SK-N-SH (cell line): ENCODE measurements around the gene N4BP2L2. TPM values are rescaled to one million over a fixed set of nuclear protein-coding genes. Genes with fewer than 3 reads are reported as not detected.

ENCODE experiments used
- CTCF ChIA-PET: fragments of 300-600, 350-600 bp; formaldehyde crosslinking; extraction: SDS; loops from one replicate; lab custom pipeline; 2021; lab: Yijun Ruan, JAX
- POLR2A ChIA-PET: fragments of 350-600 bp; sonication (Branson Sonifier 250); formaldehyde crosslinking; extraction: SDS; loops from one replicate; lab custom pipeline; 2020; ENCODE audit warnings: antibody characterized with exemption, inconsistent platforms; lab: Yijun Ruan, JAX
- DNase-seq: peaks from one replicate; pipeline ENCODE4 v3.0.0; 2012
- H2AFZ ChIP-seq: fragments of 200-600 bp; sonication (generic); 2 replicates; pipeline ENCODE4 v1.8.1; 2016; ENCODE audit warnings: antibody characterized with exemption, mild to moderate bottlenecking, low read depth
- H3F3A ChIP-seq: fragments of 200-600 bp; sonication (generic); replicated peaks from 2 replicates; pipeline ENCODE3; 2016; ENCODE audit warnings: antibody characterized with exemption, mild to moderate bottlenecking; ENCODE audit not compliant: insufficient read depth
- H3K27ac ChIP-seq, 2 experiments: fragments of 200-500 bp in 1 of 2; fragments of 200-600 bp in 1 of 2; sonication (Bioruptor generic) in 1 of 2; sonication (generic), shearing (Covaris generic) in 1 of 2; 2 replicates each; pipeline versions ENCODE4 v1.5.1 to v1.6.1; 2014 to 2016; ENCODE audit warnings: low read depth in 2 of 2, inconsistent platforms in 1 of 2, low read length in 1 of 2, mild to moderate bottlenecking in 1 of 2, mixed read lengths in 1 of 2
- H3K27me3 ChIP-seq: fragments of 200-600 bp; sonication (generic), shearing (Covaris generic); 2 replicates; pipeline ENCODE4 v1.6.1; 2016; ENCODE audit warnings: mixed run types; ENCODE audit not compliant: insufficient read depth
- H3K36me3 ChIP-seq, 2 experiments: fragments of 200-500 bp in 1 of 2; fragments of 200-600 bp in 1 of 2; sonication (Bioruptor generic) in 1 of 2; sonication (generic) in 1 of 2; replicated peaks in 1 of 2; 2 replicates each; pipeline versions ENCODE3 to v1.5.1; 2014 to 2016; ENCODE audit warnings: low read length in 1 of 2, mild to moderate bottlenecking in 1 of 2; ENCODE audit not compliant: insufficient read depth in 2 of 2, control insufficient read depth in 1 of 2
- H3K4me1 ChIP-seq, 2 experiments: fragments of 200-500 bp in 1 of 2; fragments of 200-600 bp in 1 of 2; sonication (Bioruptor generic) in 1 of 2; sonication (generic), shearing (Covaris generic) in 1 of 2; 2 replicates each; pipeline versions ENCODE4 v1.5.1 to v1.6.1; 2014 to 2016; ENCODE audit warnings: low read depth in 1 of 2, low read length in 1 of 2, mixed run types in 1 of 2; ENCODE audit not compliant: insufficient read depth in 2 of 2, control insufficient read depth in 1 of 2
- H3K4me2 ChIP-seq: fragments of 200-600 bp; sonication (generic), shearing (Covaris generic); 2 replicates; pipeline ENCODE4 v1.6.1; 2017; ENCODE audit warnings: mixed run types
- H3K4me3 ChIP-seq, 2 experiments: fragments of 200-500 bp in 1 of 2; fragments of 200-600 bp in 1 of 2; sonication (Bioruptor generic) in 1 of 2; sonication (generic), shearing (Covaris generic) in 1 of 2; 2 replicates each; pipeline versions ENCODE4 v1.5.1 to v1.8.1; 2014 to 2016; ENCODE audit warnings: low read depth in 2 of 2, inconsistent platforms in 1 of 2, low read length in 1 of 2, mild to moderate bottlenecking in 1 of 2, mixed read lengths in 1 of 2, moderate library complexity in 1 of 2
- H3K79me2 ChIP-seq: fragments of 200-600 bp; sonication (generic); 2 replicates; pipeline ENCODE4 v1.8.1; 2017; ENCODE audit warnings: mild to moderate bottlenecking; ENCODE audit not compliant: insufficient read depth
- H3K9ac ChIP-seq: fragments of 200-600 bp; sonication (generic); 2 replicates; pipeline ENCODE4 v1.6.1; 2017; ENCODE audit warnings: mixed run types
- H3K9me2 ChIP-seq: fragments of 200-600 bp; sonication (generic); 2 replicates; pipeline ENCODE4 v1.6.1; 2017; ENCODE audit warnings: mixed run types
- H3K9me3 ChIP-seq: fragments of 200-600 bp; sonication (generic); 2 replicates; pipeline ENCODE4 v1.6.1; 2017; ENCODE audit warnings: mixed run types, mild to moderate bottlenecking, moderate library complexity
- H4K20me1 ChIP-seq: fragments of 200-600 bp; sonication (generic); 2 replicates; pipeline ENCODE4 v1.6.1; 2017; ENCODE audit warnings: mild to moderate bottlenecking, mixed run types; ENCODE audit not compliant: insufficient read depth
- CHD2 ChIP-seq: fragments of 150-350 bp; IDR thresholded peaks from 2 replicates; pipeline ENCODE4 v1.6.1; 2018; ENCODE audit warnings: low read length; ENCODE audit not compliant: partially characterized antibody
- ELF1 ChIP-seq: IDR thresholded peaks from 2 replicates; pipeline ENCODE4 v1.4.0; 2012
- EP300 ChIP-seq, 2 experiments: IDR thresholded peaks; 2 replicates each; pipeline versions ENCODE4 v1.4.0 to v1.6.1; 2012; ENCODE audit warnings: borderline replicate concordance in 1 of 2, low read depth in 1 of 2, low read length in 1 of 2
- FOXJ3 ChIP-seq: sonication (generic); formaldehyde crosslinking; IDR thresholded peaks from 2 replicates; pipeline ENCODE4 v1.5.1; 2020; ENCODE audit warnings: mild to moderate bottlenecking, missing genetic modification reagents
- MEF2A ChIP-seq: IDR thresholded peaks from 2 replicates; pipeline ENCODE4 v1.4.0; 2012; ENCODE audit warnings: low read depth, borderline replicate concordance
- NRF1 ChIP-seq: IDR thresholded peaks from 2 replicates; pipeline ENCODE4 v1.6.1; 2012; ENCODE audit warnings: low read depth, mild to moderate bottlenecking, low read length
- RXRA ChIP-seq: IDR thresholded peaks from 2 replicates; pipeline ENCODE4 v1.4.0; 2012; ENCODE audit warnings: low read depth, mild to moderate bottlenecking, borderline replicate concordance
- SIN3A ChIP-seq: IDR thresholded peaks from 2 replicates; pipeline ENCODE4 v1.6.1; 2012; ENCODE audit warnings: low read depth, mild to moderate bottlenecking, low read length, moderate library complexity, borderline replicate concordance
- SMC3 ChIP-seq: IDR thresholded peaks from 2 replicates; pipeline ENCODE4 v1.6.1; 2012; ENCODE audit warnings: low read depth, low read length, improper control_type of control experiment
- YY1 ChIP-seq: IDR thresholded peaks from 2 replicates; pipeline ENCODE4 v1.4.0; 2012; ENCODE audit warnings: low read depth, mild to moderate bottlenecking
- WGBS: methylation state at CpG from one replicate; pipeline ENCODE4 v1.1.6; 2017; ENCODE audit warnings: low lambda C conversion rate; 5-methylcytosine and 5-hydroxymethylcytosine counted together
- polyA plus RNA-seq, 3 experiments: library from polyadenylated mRNA; depleted of rRNA; stranded (reverse); fragments of >200 nt; gene quantifications; 2 replicates each; pipeline ENCODE4 v1.2.3, GENCODE V29; 2012
- TF ChIP-seq, protein P1 (sequence below): IDR thresholded peaks from 2 replicates; pipeline ENCODE4 v1.4.0; 2012; ENCODE audit warnings: low read depth, borderline replicate concordance
- TF ChIP-seq, protein P2 (sequence below): fragments of 150-350 bp; IDR thresholded peaks from 2 replicates; pipeline ENCODE4 v1.6.1; 2017; ENCODE audit warnings: antibody characterized with exemption, low read length, low read depth, borderline replicate concordance

The N4BP2L2 gene
- polyA plus RNA-seq, 1 of the 3 experiments (the other 2 are of a cell fraction), result 16.0 TPM

DNA sequence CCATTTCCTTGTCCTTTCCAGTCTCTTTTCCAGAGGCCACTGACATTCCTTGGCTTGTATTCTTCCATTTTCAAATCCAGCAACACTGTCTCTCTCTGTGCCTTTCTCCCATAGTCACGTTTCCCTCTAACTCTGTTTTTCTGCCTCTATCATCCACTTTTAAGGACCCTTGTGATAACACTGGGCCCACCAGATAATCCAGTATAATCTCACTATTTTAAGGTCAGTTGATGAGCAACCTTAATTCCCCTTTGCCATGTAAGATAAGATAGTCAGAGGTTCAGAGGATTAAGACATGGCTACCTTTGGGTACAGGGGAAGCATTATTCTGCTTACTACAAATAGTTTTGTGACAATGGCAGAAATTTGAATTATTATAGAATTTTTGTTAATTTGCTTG, 64.9 kb downstream of the N4BP2L2 start:
- H3K4me2 ChIP-seq, result no peak overlapping the region
- H3K9ac ChIP-seq, result no peak overlapping the region

DNA sequence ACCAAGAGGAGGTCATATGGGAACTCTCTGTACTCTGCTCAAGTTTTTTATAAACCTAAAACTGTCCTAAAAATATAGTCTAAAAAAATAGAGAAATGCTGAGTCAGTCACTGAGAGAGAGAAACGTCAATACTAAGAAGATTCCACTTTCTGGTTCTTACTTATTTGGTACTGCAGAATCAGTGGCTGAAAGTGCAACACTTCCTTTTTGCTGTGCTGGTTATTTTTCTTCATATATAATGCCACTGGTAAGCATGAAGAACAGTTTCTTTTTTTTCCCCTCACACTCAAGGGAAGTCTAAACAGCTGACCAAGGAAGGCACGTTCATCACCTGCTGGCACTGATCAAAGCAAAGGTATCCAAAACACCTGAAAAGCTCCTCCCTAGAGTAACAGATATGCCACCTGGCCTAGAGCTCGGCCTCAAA, 66.4 kb downstream of the N4BP2L2 start:
- no peak overlapping the region for H3K4me2 ChIP-seq
- H3K36me3 ChIP-seq, result peaks cover 0 to 3% of the 10 kb centered on the region in 2 experiments
- no peaks in the 10 kb centered on the region for H4K20me1 ChIP-seq
- no peak overlapping the region for H3K4me3 ChIP-seq
- H3K27ac ChIP-seq, result no peak overlapping the region
- DNase-seq, result no peak
- ChIA-PET POLR2A (interaction anchor here (0.9 kb wide), 1 partner anchor 15 kb away, joined by 3 read pairs; no protein-coding TSS in a partner anchor), CTCF (no interaction called here)
- H3K79me2 ChIP-seq, result no peaks in the 10 kb centered on the region
- no peaks in the 10 kb centered on the region for H3K9me2 ChIP-seq
- WGBS, result 76% methylated on average over 3 of the region's 3 CpGs
- H3K4me1 ChIP-seq, result no peaks in the 10 kb centered on the region
- H3K9ac ChIP-seq, result no peak overlapping the region
- H3F3A ChIP-seq, result no peaks in the 10 kb centered on the region
- TF ChIP-seq EP300 (IDR thresholded peaks at IDR 0.05; ENCODE audit: borderline replicate concordance in 1 of 2, low read depth in 1 of 2, low read length in 1 of 2), result no peak
- no peak for TF ChIP-seq CHD2
- TF ChIP-seq RXRA, result no peak
- TF ChIP-seq, all 33 proteins: peak for 0
- Histone ChIP-seq H3K27me3 (no peaks in the 10 kb centered on the region), H3K9me3 (no peaks in the 10 kb centered on the region), H2AFZ (no peak overlapping the region)

More for the DNA sequence above, 64.9 kb downstream of the N4BP2L2 start:
- Histone ChIP-seq H3K9me2 (no peaks in the 10 kb centered on the region), H3K4me1 (no peaks in the 10 kb centered on the region), H2AFZ (no peak overlapping the region), H3K9me3 (no peaks in the 10 kb centered on the region), H3K4me3 (no peak overlapping the region), H3K79me2 (no peaks in the 10 kb centered on the region), H3F3A (no peaks in the 10 kb centered on the region), H3K27ac (no peak overlapping the region), H3K36me3 (peaks cover 0 to 11% of the 10 kb centered on the region in 2 experiments), H4K20me1 (no peaks in the 10 kb centered on the region), H3K27me3 (no peaks in the 10 kb centered on the region)
- POLR2A ChIA-PET, result no interaction called here
- TF ChIP-seq, protein P1, sequence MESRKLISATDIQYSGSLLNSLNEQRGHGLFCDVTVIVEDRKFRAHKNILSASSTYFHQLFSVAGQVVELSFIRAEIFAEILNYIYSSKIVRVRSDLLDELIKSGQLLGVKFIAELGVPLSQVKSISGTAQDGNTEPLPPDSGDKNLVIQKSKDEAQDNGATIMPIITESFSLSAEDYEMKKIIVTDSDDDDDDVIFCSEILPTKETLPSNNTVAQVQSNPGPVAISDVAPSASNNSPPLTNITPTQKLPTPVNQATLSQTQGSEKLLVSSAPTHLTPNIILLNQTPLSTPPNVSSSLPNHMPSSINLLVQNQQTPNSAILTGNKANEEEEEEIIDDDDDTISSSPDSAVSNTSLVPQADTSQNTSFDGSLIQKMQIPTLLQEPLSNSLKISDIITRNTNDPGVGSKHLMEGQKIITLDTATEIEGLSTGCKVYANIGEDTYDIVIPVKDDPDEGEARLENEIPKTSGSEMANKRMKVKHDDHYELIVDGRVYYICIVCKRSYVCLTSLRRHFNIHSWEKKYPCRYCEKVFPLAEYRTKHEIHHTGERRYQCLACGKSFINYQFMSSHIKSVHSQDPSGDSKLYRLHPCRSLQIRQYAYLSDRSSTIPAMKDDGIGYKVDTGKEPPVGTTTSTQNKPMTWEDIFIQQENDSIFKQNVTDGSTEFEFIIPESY, result no peak
- TF ChIP-seq FOXJ3, result no peak
- TF ChIP-seq YY1, result no peak
- no peak for TF ChIP-seq SMC3
- TF ChIP-seq NRF1, result no peak
- TF ChIP-seq MEF2A, result no peak
- no peak for TF ChIP-seq EP300 (IDR thresholded peaks at IDR 0.05; ENCODE audit: borderline replicate concordance in 1 of 2, low read depth in 1 of 2, low read length in 1 of 2)
- TF ChIP-seq, protein P2, sequence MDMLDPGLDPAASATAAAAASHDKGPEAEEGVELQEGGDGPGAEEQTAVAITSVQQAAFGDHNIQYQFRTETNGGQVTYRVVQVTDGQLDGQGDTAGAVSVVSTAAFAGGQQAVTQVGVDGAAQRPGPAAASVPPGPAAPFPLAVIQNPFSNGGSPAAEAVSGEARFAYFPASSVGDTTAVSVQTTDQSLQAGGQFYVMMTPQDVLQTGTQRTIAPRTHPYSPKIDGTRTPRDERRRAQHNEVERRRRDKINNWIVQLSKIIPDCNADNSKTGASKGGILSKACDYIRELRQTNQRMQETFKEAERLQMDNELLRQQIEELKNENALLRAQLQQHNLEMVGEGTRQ, result no peak
- TF ChIP-seq CHD2, result no peak
- TF ChIP-seq ELF1, result no peak
- no peak for TF ChIP-seq SIN3A
- WGBS, result 85% methylated on average over 1 of the region's 1 CpG
- no peak for DNase-seq
- CTCF ChIA-PET, result no interaction called here
